OCI-LY7 (cell line): ENCODE data around the gene SLC25A5.

Experiments used
- EZH2phosphoT487 ChIP-seq: fragments of 200-600 bp; sonication (generic); IDR thresholded peaks from 2 replicates; pipeline ENCODE4 v1.6.1; 2018; ENCODE audit warnings: low read depth, borderline replicate concordance, mild to moderate bottlenecking, mixed run types, antibody characterized with exemption, low read length, moderate library complexity, mixed read lengths
- TF ChIP-seq, protein P1 (sequence below): fragments of 200-600 bp; sonication (generic); conservative IDR thresholded peaks from 2 replicates; pipeline ENCODE4 v1.5.1; 2014; ENCODE audit warnings: mild to moderate bottlenecking, antibody characterized with exemption, low read length, moderate library complexity, mixed read lengths

DNA sequence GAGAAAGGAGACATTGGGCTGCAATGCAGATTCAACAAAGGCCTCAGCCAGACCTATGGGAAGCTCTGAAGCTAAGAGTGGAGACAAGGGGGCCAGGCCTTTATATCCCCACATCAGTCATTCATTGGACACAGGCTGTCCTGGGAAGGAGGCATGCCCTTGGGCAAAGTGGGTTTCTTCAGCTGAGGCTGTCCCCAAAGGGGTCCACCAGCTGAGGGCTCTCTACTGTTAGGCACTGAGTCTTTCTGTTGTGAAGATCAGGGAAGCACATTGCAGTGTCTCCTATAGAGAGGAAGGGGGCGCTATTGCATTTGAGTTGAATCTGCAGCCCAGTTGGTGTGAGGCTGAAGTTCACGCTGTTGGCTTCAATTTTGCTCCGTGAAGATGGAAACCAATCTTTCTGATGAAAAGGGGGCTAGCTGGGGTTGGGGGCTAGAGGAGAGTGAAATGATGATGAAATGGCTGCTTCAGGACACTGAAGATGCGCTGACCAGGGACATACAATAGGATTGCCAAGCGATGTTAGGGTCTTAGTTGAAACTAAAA, 48.0 kb downstream of the SLC25A5 start:
- TF ChIP-seq, protein P1, sequence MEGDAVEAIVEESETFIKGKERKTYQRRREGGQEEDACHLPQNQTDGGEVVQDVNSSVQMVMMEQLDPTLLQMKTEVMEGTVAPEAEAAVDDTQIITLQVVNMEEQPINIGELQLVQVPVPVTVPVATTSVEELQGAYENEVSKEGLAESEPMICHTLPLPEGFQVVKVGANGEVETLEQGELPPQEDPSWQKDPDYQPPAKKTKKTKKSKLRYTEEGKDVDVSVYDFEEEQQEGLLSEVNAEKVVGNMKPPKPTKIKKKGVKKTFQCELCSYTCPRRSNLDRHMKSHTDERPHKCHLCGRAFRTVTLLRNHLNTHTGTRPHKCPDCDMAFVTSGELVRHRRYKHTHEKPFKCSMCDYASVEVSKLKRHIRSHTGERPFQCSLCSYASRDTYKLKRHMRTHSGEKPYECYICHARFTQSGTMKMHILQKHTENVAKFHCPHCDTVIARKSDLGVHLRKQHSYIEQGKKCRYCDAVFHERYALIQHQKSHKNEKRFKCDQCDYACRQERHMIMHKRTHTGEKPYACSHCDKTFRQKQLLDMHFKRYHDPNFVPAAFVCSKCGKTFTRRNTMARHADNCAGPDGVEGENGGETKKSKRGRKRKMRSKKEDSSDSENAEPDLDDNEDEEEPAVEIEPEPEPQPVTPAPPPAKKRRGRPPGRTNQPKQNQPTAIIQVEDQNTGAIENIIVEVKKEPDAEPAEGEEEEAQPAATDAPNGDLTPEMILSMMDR, result peak; percentile 86
- no peak for TF ChIP-seq EZH2phosphoT487
